Colonic mucosa (tissue), 4 donors: ENCODE data around the gene MED15. TPM values are rescaled to one million over a fixed set of nuclear protein-coding genes. Genes with fewer than 3 reads are reported as not detected.
A peak's percentile ranks its signal among the peaks of the same experiment; 100 is the strongest.
"Not testable (repeated sequence)": the region's sequence is repeated elsewhere in the genome, so short reads cannot be mapped to it uniquely, and the experiment has no call there.

Source experiments
- DNase-seq: peaks from one replicate; pipeline ENCODE4 v3.0.0-alpha.2; 2020
- H3K27ac ChIP-seq: fragments of 200-600 bp; one replicate; pipeline ENCODE4 v1.8.0; 2021
- H3K27me3 ChIP-seq: fragments of 200-600 bp; one replicate; pipeline ENCODE4 v1.8.0; 2021
- H3K36me3 ChIP-seq: fragments of 200-600 bp; one replicate; pipeline ENCODE4 v1.8.0; 2021
- H3K4me1 ChIP-seq: fragments of 200-600 bp; one replicate; pipeline ENCODE4 v1.8.0; 2021; ENCODE audit warnings: mild to moderate bottlenecking
- H3K4me3 ChIP-seq: fragments of 200-600 bp; one replicate; pipeline ENCODE4 v1.8.0; 2021
- H3K9ac ChIP-seq, 2 donors: one replicate each; pipeline ENCODE4 v1.7.0; 2013; ENCODE audit warnings: control low read depth in 2 of 2, low read depth in 2 of 2, low read length in 2 of 2
- H3K9me3 ChIP-seq: fragments of 200-600 bp; one replicate; pipeline ENCODE4 v1.8.0; 2021
- intact Hi-C: fragments of 100-400 bp; cut with DNase I; formaldehyde crosslinking; loops from one replicate; pipeline ENCODE4 v1.14.1; 2022
- total RNA-seq, 2 donors: library from RNA; stranded (reverse); fragmentation: NEBNext Ultra II Directional in 1 of 2; extraction: Animal tissue kit (Norgen Biotek cat#: 25700) in 1 of 2; gene quantifications; one replicate each; pipeline ENCODE4 v1.2.1, GENCODE V29; 2021
- TF ChIP-seq, protein P1 (sequence below): fragments of 200-600 bp; IDR thresholded peaks from one replicate; pipeline ENCODE4 v1.8.0; 2022; ENCODE audit warnings: antibody characterized with exemption, mild to moderate bottlenecking
- donor health status: healthy.
- donor health status: DM: no; HTN: no; CAD: no.
- donor health status: DM: no; HTN: no; CAD: no.

MED15 gene
- total RNA-seq, 2 donors from 2014 or later, result 93.1 to 102 TPM

DNA sequence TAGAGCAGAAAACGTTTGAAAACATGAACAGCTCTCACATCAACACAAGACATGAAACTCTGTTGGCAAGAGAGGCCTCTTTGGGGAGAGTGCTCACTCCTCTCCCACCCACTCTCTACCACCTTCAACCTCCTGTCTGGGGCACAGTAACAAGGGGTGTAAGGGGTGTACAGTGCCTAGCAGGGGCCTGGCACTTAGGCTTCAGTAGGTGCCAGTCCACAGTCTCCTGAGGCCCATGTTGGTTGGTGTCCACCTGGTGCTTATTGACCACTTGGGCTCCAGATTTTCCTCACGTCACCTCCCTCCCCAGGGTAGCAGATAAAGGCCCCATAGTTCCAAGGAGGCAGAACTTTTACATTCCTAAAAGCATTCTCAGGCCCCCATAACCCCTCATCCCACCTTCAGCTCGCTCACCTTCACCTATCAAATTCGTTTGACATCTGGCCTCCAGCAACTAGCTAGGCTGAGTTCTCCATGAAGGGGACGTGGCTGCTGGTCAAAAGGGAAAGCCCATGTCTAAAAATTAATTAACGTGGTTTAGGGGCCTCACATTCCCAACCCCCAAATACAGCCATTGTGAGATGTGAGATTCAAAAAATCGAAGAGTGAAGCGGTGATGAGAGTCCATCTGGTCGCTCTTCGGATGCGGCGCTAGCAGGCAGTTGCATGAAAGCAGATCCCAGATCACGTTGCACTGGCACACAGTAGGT lies 712 bp upstream of the MED15 start:
- intact Hi-C loops, result no loop called here
- Histone ChIP-seq H3K27ac (no peak overlapping the region), H3K9ac (peak overlapping the region in 1 of 2 donors; percentile 98), H3K4me3 (peak overlapping the region; percentile 74), H3K9me3 (no peaks in the 10 kb centered on the region), H3K27me3 (no peaks in the 10 kb centered on the region), H3K36me3 (no peaks in the 10 kb centered on the region), H3K4me1 (peaks cover 17% of the 10 kb centered on the region)
- no peak for DNase-seq
- TF ChIP-seq, protein P1, sequence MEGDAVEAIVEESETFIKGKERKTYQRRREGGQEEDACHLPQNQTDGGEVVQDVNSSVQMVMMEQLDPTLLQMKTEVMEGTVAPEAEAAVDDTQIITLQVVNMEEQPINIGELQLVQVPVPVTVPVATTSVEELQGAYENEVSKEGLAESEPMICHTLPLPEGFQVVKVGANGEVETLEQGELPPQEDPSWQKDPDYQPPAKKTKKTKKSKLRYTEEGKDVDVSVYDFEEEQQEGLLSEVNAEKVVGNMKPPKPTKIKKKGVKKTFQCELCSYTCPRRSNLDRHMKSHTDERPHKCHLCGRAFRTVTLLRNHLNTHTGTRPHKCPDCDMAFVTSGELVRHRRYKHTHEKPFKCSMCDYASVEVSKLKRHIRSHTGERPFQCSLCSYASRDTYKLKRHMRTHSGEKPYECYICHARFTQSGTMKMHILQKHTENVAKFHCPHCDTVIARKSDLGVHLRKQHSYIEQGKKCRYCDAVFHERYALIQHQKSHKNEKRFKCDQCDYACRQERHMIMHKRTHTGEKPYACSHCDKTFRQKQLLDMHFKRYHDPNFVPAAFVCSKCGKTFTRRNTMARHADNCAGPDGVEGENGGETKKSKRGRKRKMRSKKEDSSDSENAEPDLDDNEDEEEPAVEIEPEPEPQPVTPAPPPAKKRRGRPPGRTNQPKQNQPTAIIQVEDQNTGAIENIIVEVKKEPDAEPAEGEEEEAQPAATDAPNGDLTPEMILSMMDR, result no peak

DNA sequence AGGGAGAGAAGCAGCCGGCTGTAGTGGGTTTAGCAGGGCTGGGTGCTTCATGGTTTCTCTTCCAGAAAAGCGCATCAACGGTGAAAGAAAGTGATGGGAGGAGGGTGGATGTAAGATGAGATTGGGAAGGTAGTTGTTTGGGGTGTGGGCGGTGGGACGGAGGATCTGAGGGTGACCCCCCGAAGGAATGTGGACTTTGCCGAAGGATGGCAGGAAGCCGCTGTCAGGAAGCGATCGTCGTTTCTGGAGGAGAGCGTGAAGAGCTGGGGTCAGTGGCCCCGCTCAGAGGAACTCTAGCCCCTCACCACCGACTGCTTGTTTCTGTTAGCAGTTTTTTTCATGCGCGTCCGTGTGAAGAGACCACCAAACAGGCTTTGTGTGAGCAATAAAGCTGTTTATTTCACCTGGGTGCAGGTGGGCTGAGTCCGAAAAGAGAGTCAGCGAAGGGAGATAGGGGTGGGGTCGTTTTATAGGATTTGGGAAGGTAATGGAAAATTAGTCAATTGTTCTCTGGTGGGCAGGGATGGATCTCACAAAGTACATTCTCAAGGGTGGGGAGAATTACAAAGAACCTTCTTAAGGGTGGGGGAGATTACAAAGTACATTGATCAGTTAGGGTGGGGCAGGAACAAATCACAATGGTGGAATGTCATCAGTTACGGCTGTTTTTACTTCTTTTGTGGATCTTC lies 801 bp downstream of the MED15 start:
- DNase-seq, result not testable (repeated sequence)

GRCh38 chr22:20508815-20509271 lies 1.4 kb downstream of the MED15 start:
- Histone ChIP-seq H3K4me1 (peaks cover 17% of the 10 kb centered on the region), H3K36me3 (no peaks in the 10 kb centered on the region), H3K9ac (peak overlapping the region; percentile 79 to 85), H3K9me3 (no peaks in the 10 kb centered on the region), H3K27me3 (no peaks in the 10 kb centered on the region), H3K4me3 (peak overlapping the region; percentile 74), H3K27ac (peak overlapping the region; percentile 91)
- no peak for DNase-seq
- TF ChIP-seq, protein P1, result no peak
- intact Hi-C loops, result no loop called here

More for the DNA sequence above, 801 bp downstream of the MED15 start:
- intact Hi-C loops, H3K27me3 ChIP-seq, H3K9me3 ChIP-seq, H3K36me3 ChIP-seq: not testable (repeated sequence)
- Histone ChIP-seq H3K4me3 (peak overlapping the region; percentile 74), H3K9ac (peak overlapping the region; percentile 96 to 98), H3K27ac (peak overlapping the region; percentile 91), H3K4me1 (peaks cover 17% of the 10 kb centered on the region)

GRCh38 chr22:20509344-20510047 lies 2.1 kb downstream of the MED15 start:
- no peaks in the 10 kb centered on the region for H3K9me3 ChIP-seq
- peak overlapping the region; percentile 74 for H3K4me3 ChIP-seq
- intact Hi-C loops, result no loop called here
- peak overlapping the region; percentile 91 for H3K27ac ChIP-seq
- H3K27me3 ChIP-seq, result no peaks in the 10 kb centered on the region
- peak overlapping the region; percentile 79 to 85 for H3K9ac ChIP-seq
- H3K4me1 ChIP-seq, result peaks cover 17% of the 10 kb centered on the region
- no peaks in the 10 kb centered on the region for H3K36me3 ChIP-seq
- TF ChIP-seq, protein P1, result no peak
- peak; percentile 81 for DNase-seq

DNA sequence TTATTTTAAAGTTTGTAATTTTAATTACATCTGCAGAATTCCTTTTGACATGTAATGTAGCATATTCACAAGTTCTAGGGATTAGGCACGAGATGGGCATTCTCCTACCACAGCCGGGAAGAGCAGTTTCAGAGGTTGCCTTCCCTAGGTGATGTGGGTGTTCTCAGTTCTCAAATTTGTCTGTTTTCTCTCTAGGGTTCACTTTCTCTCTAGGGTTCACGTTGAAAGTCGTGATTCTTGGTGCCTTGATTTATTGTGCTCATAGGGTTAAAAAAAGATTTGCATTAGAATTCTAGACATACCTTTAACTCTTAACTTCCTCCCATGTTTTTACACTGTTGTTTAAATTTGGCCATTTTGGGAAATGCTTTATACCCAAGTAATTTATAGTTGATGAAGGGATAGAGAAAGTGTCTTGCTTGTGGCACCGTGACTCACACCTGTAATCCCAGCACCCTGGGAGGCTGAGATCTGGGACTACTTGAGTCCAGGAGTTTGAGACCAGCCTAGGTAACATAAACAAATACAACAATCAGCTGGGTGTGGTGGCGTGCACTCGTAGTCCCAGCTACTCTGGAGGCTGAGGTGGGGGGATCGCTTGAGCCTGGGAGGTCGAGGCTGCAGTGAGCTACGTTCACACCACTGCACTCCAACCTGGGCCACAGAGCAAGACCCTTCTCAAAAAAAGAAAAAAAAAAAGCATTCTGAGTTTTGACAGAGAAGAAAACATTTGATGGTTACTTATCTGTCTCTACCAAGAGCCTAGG lies 3.6 kb downstream of the MED15 start:
- no peak overlapping the region for H3K27ac ChIP-seq

More for the DNA sequence above, 3.6 kb downstream of the MED15 start:
- TF ChIP-seq, protein P1, result no peak
- Histone ChIP-seq H3K27me3 (no peaks in the 10 kb centered on the region), H3K9ac (peak overlapping the region in 1 of 2 donors; percentile 19), H3K36me3 (no peaks in the 10 kb centered on the region), H3K4me1 (peaks cover 17% of the 10 kb centered on the region), H3K9me3 (no peaks in the 10 kb centered on the region), H3K4me3 (no peak overlapping the region)
- no peak for DNase-seq
- intact Hi-C loops, result no loop called here
